ENCODE results near the gene NINJ2.
A peak's percentile ranks its signal among the peaks of the same experiment; 100 is the strongest.

- TF ChIP-seq CTCF (conservative IDR thresholded peaks at IDR 0.05; ENCODE audit: low read length), result peak; percentile 63
- no peak for TF ChIP-seq EZH2phosphoT487 (IDR thresholded peaks at IDR 0.05; ENCODE audit: borderline replicate concordance)
These were observed 20.4 kb downstream of the NINJ2 start for GRCh38 chr12:642633-643474.
